MCF 10A (cell line): Measurements from ENCODE around the gene GADL1. TPM values are rescaled to one million over a fixed set of nuclear protein-coding genes. Genes with fewer than 3 reads are reported as not detected.

ENCODE experiments used
- BruUV-seq: library from RNA; stranded (reverse); fragments of 400-500 nt; replicated peaks from 2 replicates; lab custom pipeline; 2021; lab: Mats Ljungman, UMichigan
- CTCF ChIA-PET: fragments of 300-600 bp; sonication (Branson Sonifier 250); formaldehyde crosslinking; extraction: SDS; loops from one replicate; lab custom pipeline; 2021; ENCODE audit warnings: antibody characterized with exemption, inconsistent platforms; lab: Yijun Ruan, JAX
- POLR2A ChIA-PET: fragments of 300-600, 350-650 bp; sonication (Branson Sonifier 250); formaldehyde crosslinking; extraction: SDS; loops from one replicate; lab custom pipeline; 2020; ENCODE audit warnings: antibody characterized with exemption, inconsistent platforms; lab: Yijun Ruan, JAX
- DNase-seq: peaks from one replicate; pipeline ENCODE4 v3.0.0-alpha.2; 2018; ENCODE audit not compliant: unreplicated experiment
- H3K27ac Mint-ChIP-seq: one replicate; pipeline ENCODE4 v1.8.0; 2022; ENCODE audit warnings: mild to moderate bottlenecking, low read depth, mixed read lengths; ENCODE audit not compliant: unreplicated experiment
- H3K27me3 Mint-ChIP-seq: one replicate; pipeline ENCODE4 v1.8.0; 2022; ENCODE audit warnings: mixed read lengths; ENCODE audit not compliant: insufficient read depth, unreplicated experiment
- H3K36me3 Mint-ChIP-seq: one replicate; pipeline ENCODE4 v1.8.0; 2022; ENCODE audit warnings: mild to moderate bottlenecking, moderate library complexity, mixed read lengths; ENCODE audit not compliant: insufficient read depth, unreplicated experiment
- H3K4me1 Mint-ChIP-seq: one replicate; pipeline ENCODE4 v1.8.0; 2022; ENCODE audit warnings: mixed read lengths; ENCODE audit not compliant: insufficient read depth, unreplicated experiment
- H3K4me3 Mint-ChIP-seq: one replicate; pipeline ENCODE4 v1.8.0; 2022; ENCODE audit warnings: mild to moderate bottlenecking, moderate library complexity, mixed read lengths; ENCODE audit not compliant: unreplicated experiment
- H3K9me3 Mint-ChIP-seq: one replicate; pipeline ENCODE4 v1.8.0; 2022; ENCODE audit warnings: mixed read lengths; ENCODE audit not compliant: unreplicated experiment
- intact Hi-C: fragments of 100-400 bp; cut with micrococcal nuclease; formaldehyde crosslinking; loops from 2 replicates; pipeline ENCODE4 v1.14.1; 2022
- total RNA-seq: library from RNA; stranded (reverse); gene quantifications from 2 replicates; pipeline ENCODE4 v1.2.3, GENCODE V29; 2022
- TF ChIP-seq, protein P1 (sequence below): fragments of 200-600 bp; IDR thresholded peaks from one replicate; pipeline ENCODE4 v1.8.0; 2022; ENCODE audit warnings: antibody characterized with exemption, mild to moderate bottlenecking; ENCODE audit not compliant: unreplicated experiment

The GADL1 gene
- total RNA-seq, 1 experiment from 2014 or later = not detected

DNA sequence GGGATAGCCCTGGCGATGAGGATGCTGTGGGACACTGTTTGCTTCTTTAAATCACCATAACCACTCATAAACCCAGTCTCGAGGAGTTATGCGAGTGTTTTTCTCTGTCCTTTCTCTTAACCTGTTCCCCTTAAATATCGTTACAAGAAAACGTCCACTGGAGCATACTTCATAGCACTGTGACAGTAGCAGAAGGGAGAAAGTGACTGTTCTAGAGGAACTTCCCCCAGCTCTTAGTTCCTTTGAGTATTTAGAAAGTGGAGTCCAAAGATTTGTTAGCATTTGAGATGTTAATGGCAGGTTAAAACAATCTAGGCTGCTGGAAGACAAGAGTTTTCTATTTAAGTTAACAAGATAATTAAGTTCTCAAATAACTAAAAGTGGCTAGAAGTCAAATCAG, 142.0 kb downstream of the GADL1 start:
- Mint-ChIP-seq H3K27me3 (no peaks in the 10 kb centered on the region), H3K27ac (no peak overlapping the region), H3K9me3 (no peaks in the 10 kb centered on the region), H3K36me3 (no peaks in the 10 kb centered on the region), H3K4me1 (peaks cover 6% of the 10 kb centered on the region), H3K4me3 (no peak overlapping the region)
- ChIA-PET POLR2A (interaction anchor here (1.1 to 1.7 kb wide), 3 partner anchors 14 to 291 kb away, joined by 3 read pairs; no protein-coding TSS in a partner anchor), CTCF (interaction anchor here (1.0 to 6.1 kb wide), 3 partner anchors 17 to 712 kb away, joined by 4 to 35 read pairs (median 9); no protein-coding TSS in a partner anchor)
- DNase-seq = no peak
- BruUV-seq = TSS peak; percentile 91
- intact Hi-C loops = loop anchor here (10.0 kb wide), 1 partner anchor 1468 kb away; the partner anchor contains the start of gene RBMS3
- TF ChIP-seq, protein P1, sequence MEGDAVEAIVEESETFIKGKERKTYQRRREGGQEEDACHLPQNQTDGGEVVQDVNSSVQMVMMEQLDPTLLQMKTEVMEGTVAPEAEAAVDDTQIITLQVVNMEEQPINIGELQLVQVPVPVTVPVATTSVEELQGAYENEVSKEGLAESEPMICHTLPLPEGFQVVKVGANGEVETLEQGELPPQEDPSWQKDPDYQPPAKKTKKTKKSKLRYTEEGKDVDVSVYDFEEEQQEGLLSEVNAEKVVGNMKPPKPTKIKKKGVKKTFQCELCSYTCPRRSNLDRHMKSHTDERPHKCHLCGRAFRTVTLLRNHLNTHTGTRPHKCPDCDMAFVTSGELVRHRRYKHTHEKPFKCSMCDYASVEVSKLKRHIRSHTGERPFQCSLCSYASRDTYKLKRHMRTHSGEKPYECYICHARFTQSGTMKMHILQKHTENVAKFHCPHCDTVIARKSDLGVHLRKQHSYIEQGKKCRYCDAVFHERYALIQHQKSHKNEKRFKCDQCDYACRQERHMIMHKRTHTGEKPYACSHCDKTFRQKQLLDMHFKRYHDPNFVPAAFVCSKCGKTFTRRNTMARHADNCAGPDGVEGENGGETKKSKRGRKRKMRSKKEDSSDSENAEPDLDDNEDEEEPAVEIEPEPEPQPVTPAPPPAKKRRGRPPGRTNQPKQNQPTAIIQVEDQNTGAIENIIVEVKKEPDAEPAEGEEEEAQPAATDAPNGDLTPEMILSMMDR = no peak

DNA sequence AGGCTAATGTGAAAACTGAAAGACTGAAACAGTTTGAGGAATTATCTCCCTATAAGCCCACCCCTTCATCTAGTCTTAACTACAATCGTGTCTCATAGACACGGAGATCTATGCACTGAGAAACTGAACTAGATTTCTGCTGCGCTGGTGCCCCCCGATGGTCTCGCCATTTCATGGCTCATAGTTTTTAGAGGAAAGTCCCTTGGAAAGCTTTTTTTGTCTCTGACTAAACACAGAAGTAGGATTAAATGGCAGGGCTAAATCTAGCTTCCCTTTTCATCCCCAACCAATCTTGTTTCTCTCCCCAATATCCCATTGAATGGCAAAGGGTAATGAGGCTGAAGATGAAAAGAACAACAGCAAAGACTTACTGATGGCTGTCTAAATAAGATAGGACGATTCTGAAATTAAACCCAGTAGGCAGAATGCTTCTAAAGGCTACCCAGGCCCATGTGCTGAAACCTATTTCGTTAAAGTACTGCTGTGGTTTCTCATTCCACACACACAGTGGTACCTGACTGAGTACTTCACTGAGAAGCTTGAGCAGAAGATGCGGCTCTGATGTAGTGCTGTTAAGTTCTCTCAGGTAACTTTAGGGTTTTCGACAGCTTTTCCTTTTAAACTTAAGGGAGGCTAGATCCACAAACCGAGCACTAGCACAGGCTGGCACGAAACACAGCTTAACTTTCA, 142.7 kb downstream of the GADL1 start:
- ChIA-PET CTCF (interaction anchor here (0.6 to 6.1 kb wide), 6 partner anchors 17 to 711 kb away, joined by 4 to 35 read pairs (median 5); no protein-coding TSS in a partner anchor), POLR2A (interaction anchor here (1.1 to 1.7 kb wide), 3 partner anchors 15 to 292 kb away, joined by 3 read pairs; no protein-coding TSS in a partner anchor)
- TF ChIP-seq, protein P1 = no peak
- BruUV-seq = no TSS peak
- Mint-ChIP-seq H3K27ac (no peak overlapping the region), H3K4me1 (peaks cover 6% of the 10 kb centered on the region), H3K27me3 (no peaks in the 10 kb centered on the region), H3K4me3 (no peak overlapping the region), H3K36me3 (no peaks in the 10 kb centered on the region), H3K9me3 (no peaks in the 10 kb centered on the region)
- intact Hi-C loops = loop anchor here (10.0 kb wide), 1 partner anchor 1467 kb away; the partner anchor contains the start of gene RBMS3
- DNase-seq = peak; percentile 52

DNA sequence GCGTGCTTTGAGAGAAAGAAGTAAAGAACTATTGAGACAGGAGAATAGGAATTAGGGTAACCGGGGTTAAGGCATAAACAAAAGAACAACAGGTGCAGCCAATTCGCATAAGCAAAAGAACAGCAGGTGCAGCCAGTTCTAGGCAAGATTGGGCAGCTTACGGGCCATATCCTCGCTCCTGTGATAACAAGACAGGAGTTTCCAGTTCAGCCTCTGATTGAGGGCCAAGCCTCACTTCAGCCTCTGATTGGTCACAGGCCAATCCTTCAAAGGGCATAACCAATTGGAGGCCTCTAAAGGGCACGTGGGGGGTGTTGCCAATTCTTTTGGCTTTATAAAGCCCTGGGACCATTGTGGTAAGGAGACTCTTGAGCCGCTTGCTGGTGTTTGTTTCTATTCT, 143.5 kb downstream of the GADL1 start:
- Mint-ChIP-seq H3K36me3 (no peaks in the 10 kb centered on the region), H3K4me3 (no peak overlapping the region), H3K27ac (no peak overlapping the region), H3K9me3 (no peaks in the 10 kb centered on the region), H3K4me1 (peaks cover 6% of the 10 kb centered on the region), H3K27me3 (no peaks in the 10 kb centered on the region)
- DNase-seq = no peak
- CTCF ChIA-PET = interaction anchor here (0.6 to 1.3 kb wide), 4 partner anchors 75 to 1034 kb away, joined by 3 to 6 read pairs (median 4); no protein-coding TSS in a partner anchor
- BruUV-seq = no TSS peak
- intact Hi-C loops = loop anchor here (10.0 kb wide), 1 partner anchor 1466 kb away; the partner anchor contains the start of gene RBMS3
- TF ChIP-seq, protein P1 = no peak
- POLR2A ChIA-PET = interaction anchor here (0.6 kb wide), 1 partner anchor 540 kb away, joined by 4 read pairs; no protein-coding TSS in a partner anchor

DNA sequence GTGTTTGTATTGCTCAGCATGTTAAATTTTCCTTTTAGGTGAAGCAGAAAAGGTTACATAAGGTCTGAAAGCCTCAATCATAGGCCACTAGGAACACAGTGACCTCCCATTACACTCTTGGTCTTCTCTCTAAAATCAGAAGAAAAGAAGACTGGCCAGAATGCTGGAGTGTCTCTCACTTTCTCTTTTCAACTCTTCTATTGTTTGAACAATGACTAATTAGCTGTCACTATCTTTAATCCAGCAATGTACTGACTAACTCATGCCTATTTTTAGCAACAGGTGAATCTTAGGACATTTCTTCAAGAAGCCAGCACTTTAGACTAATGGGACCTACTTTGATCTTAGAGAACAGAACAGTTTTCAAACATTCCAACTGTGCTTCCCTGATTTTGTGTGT, 145.2 kb downstream of the GADL1 start:
- intact Hi-C loops = no loop called here
- H3K9me3 Mint-ChIP-seq = no peaks in the 10 kb centered on the region
- H3K27me3 Mint-ChIP-seq = no peaks in the 10 kb centered on the region
- POLR2A ChIA-PET = no interaction called here
- H3K4me1 Mint-ChIP-seq = peaks cover 6% of the 10 kb centered on the region
- no TSS peak for BruUV-seq
- TF ChIP-seq, protein P1 = no peak
- peak; percentile 45 for DNase-seq
- H3K4me3 Mint-ChIP-seq = no peak overlapping the region
- CTCF ChIA-PET = interaction anchor here (0.6 to 0.7 kb wide), 2 partner anchors 498 to 707 kb away, joined by 3 read pairs; no protein-coding TSS in a partner anchor
- H3K36me3 Mint-ChIP-seq = no peaks in the 10 kb centered on the region
- no peak overlapping the region for H3K27ac Mint-ChIP-seq
